GM12892 (cell line): ENCODE data around the gene TOMM40L.

ENCODE experiments used
- POLR2A ChIP-seq: IDR thresholded peaks from 2 replicates; pipeline ENCODE4 v1.6.1; 2011; ENCODE audit warnings: low read depth, low read length, control low read depth
- POLR2AphosphoS5 ChIP-seq: IDR thresholded peaks from 2 replicates; pipeline ENCODE4 v1.6.1; 2011; ENCODE audit warnings: low read depth, low read length, control low read depth
- TAF1 ChIP-seq: IDR thresholded peaks from 2 replicates; pipeline ENCODE4 v1.6.1; 2011; ENCODE audit warnings: low read depth, mild to moderate bottlenecking, control low read depth, low read length, borderline replicate concordance

GRCh38 chr1:161260376-161261260 is 34.8 kb downstream of the TOMM40L start:
- TF ChIP-seq TAF1 (no peak), POLR2AphosphoS5 (no peak), POLR2A (no peak)
